H1 (cell line): ENCODE measurements around the gene SPEM3. TPM values are rescaled to one million over a fixed set of nuclear protein-coding genes. Genes with fewer than 3 reads are reported as not detected.

Experiments
- CTCF ChIA-PET: fragments of 300-600 bp; sonication (Branson Sonifier 250); formaldehyde crosslinking; loops from one replicate; lab custom pipeline; 2021; ENCODE audit not compliant: partially characterized antibody; lab: Charles Lee
- POLR2A ChIA-PET: fragments of 300-600 bp; sonication (Branson Sonifier 250); formaldehyde crosslinking; loops from one replicate; lab custom pipeline; 2021; ENCODE audit warnings: inconsistent platforms; ENCODE audit not compliant: partially characterized antibody; lab: Charles Lee
- DNase-seq, 2 experiments: peaks; one replicate each; pipeline versions ENCODE4 v3.0.0 to v3.0.0-alpha.2; 2010 to 2022; ENCODE audit warnings: low spot score in 2 of 2, low read depth in 1 of 2, mixed read lengths in 1 of 2
- FAIRE-seq: peaks from 2 replicates; lab custom pipeline; 2011; peaks lifted over from hg19 to GRCh38; lab: Jason Lieb, UNC
- H2AFZ ChIP-seq: 2 replicates; pipeline ENCODE4 v1.8.1; 2012; ENCODE audit warnings: low read length, inconsistent platforms
- H2AK5ac ChIP-seq: 2 replicates; pipeline ENCODE4 v1.6.1; 2013; ENCODE audit warnings: low read depth, low read length
- H2BK120ac ChIP-seq: replicated peaks from 2 replicates; pipeline ENCODE3; 2013; ENCODE audit warnings: low read depth, low read length, inconsistent platforms
- H2BK12ac ChIP-seq: 2 replicates; pipeline ENCODE4 v1.6.1; 2013; ENCODE audit warnings: low read depth, low read length
- H2BK15ac ChIP-seq: 2 replicates; pipeline ENCODE4 v1.6.1; 2013; ENCODE audit warnings: low read length
- H2BK20ac ChIP-seq: 2 replicates; pipeline ENCODE4 v1.6.1; 2013; ENCODE audit warnings: low read length
- H2BK5ac ChIP-seq: 2 replicates; pipeline ENCODE4 v1.6.1; 2013; ENCODE audit warnings: low read depth, low read length
- H3K14ac ChIP-seq: 2 replicates; pipeline ENCODE4 v1.6.1; 2013; ENCODE audit warnings: inconsistent platforms; ENCODE audit not compliant: insufficient read length
- H3K18ac ChIP-seq: 2 replicates; pipeline ENCODE4 v1.6.1; 2013; ENCODE audit warnings: low read length; ENCODE audit errors: extremely low read depth
- H3K23ac ChIP-seq: 2 replicates; pipeline ENCODE4 v1.6.1; 2013; ENCODE audit warnings: inconsistent platforms; ENCODE audit not compliant: insufficient read length
- H3K23me2 ChIP-seq: 2 replicates; pipeline ENCODE4 v1.6.1; 2013; ENCODE audit warnings: low read depth, low read length
- H3K27ac ChIP-seq: 2 replicates; pipeline ENCODE4 v1.6.1; 2011; ENCODE audit warnings: low read depth, low read length, inconsistent platforms
- H3K27me3 ChIP-seq, 4 experiments: replicated peaks in 1 of 4; 1 replicate in 1 of 4; 2 replicates in 3 of 4; pipeline versions ENCODE4 v1.6.1 to v1.8.1; 2011 to 2013; ENCODE audit warnings: low read length in 3 of 4, mild to moderate bottlenecking in 3 of 4, inconsistent platforms in 2 of 4, mixed read lengths in 2 of 4, moderate library complexity in 1 of 4; ENCODE audit not compliant: control insufficient read depth in 3 of 4, insufficient read depth in 3 of 4; ENCODE audit errors: extremely low read depth in 1 of 4
- H3K36me3 ChIP-seq, 4 experiments: 2 replicates each; pipeline versions ENCODE4 v1.6.1 to v1.8.1; 2011 to 2013; ENCODE audit warnings: mild to moderate bottlenecking in 4 of 4, low read length in 3 of 4, moderate library complexity in 2 of 4, control low read depth in 1 of 4, inconsistent platforms in 1 of 4; ENCODE audit not compliant: insufficient read depth in 4 of 4, control insufficient read depth in 2 of 4
- H3K4ac ChIP-seq: replicated peaks from 2 replicates; pipeline ENCODE3; 2013; ENCODE audit warnings: low read length, low read depth, mixed read lengths, inconsistent platforms; ENCODE audit not compliant: insufficient read length
- H3K4me1 ChIP-seq, 4 experiments: replicated peaks in 1 of 4; 1 replicate in 1 of 4; 2 replicates in 3 of 4; pipeline versions ENCODE4 v1.6.1 to v1.8.1; 2011 to 2013; ENCODE audit warnings: low read length in 3 of 4, inconsistent platforms in 2 of 4, mixed read lengths in 1 of 4; ENCODE audit not compliant: insufficient read depth in 4 of 4, control insufficient read depth in 3 of 4
- H3K4me2 ChIP-seq, 2 experiments: 2 replicates each; pipeline versions ENCODE4 v1.6.1 to v1.8.1; 2011 to 2013; ENCODE audit warnings: low read depth in 2 of 2, low read length in 2 of 2, control low read depth in 1 of 2, inconsistent platforms in 1 of 2, mild to moderate bottlenecking in 1 of 2; ENCODE audit not compliant: insufficient read depth in 1 of 2
- H3K4me3 ChIP-seq, 4 experiments: fragments of 200-600, 300-600 bp in 1 of 4; sonication (generic), shearing (Covaris generic), sonication (Bioruptor Twin) in 1 of 4; 2 replicates each; pipeline versions ENCODE4 v1.5.1 to v1.8.1; 2011 to 2016; ENCODE audit warnings: low read length in 4 of 4, low read depth in 3 of 4, control low read depth in 2 of 4, inconsistent platforms in 2 of 4, mild to moderate bottlenecking in 2 of 4, mixed read lengths in 1 of 4, moderate library complexity in 1 of 4; ENCODE audit not compliant: insufficient read depth in 2 of 4; ENCODE audit errors: extremely low read depth in 1 of 4
- H3K56ac ChIP-seq: replicated peaks from 2 replicates; pipeline ENCODE3; 2013; ENCODE audit warnings: low read depth, mild to moderate bottlenecking, mixed read lengths, low read length, inconsistent platforms; ENCODE audit not compliant: insufficient read length
- H3K79me1 ChIP-seq: 2 replicates; pipeline ENCODE4 v1.6.1; 2013; ENCODE audit warnings: low read depth, low read length, control low read depth
- H3K79me2 ChIP-seq, 2 experiments: 2 replicates each; pipeline versions ENCODE4 v1.6.1 to v1.8.1; 2012 to 2013; ENCODE audit warnings: low read length in 2 of 2, mild to moderate bottlenecking in 2 of 2, inconsistent platforms in 1 of 2; ENCODE audit not compliant: insufficient read depth in 2 of 2, control insufficient read depth in 1 of 2
- H3K9ac ChIP-seq, 4 experiments: replicated peaks in 1 of 4; 1 replicate in 1 of 4; 2 replicates in 3 of 4; pipeline versions ENCODE4 v1.6.1 to v1.8.1; 2011 to 2013; ENCODE audit warnings: low read depth in 3 of 4, low read length in 3 of 4, control low read depth in 2 of 4, mild to moderate bottlenecking in 2 of 4, moderate library complexity in 2 of 4, inconsistent platforms in 1 of 4; ENCODE audit errors: extremely low read depth in 1 of 4
- H3K9me3 ChIP-seq, 2 experiments: 2 replicates each; pipeline versions ENCODE4 v1.6.1 to v1.8.1; 2012 to 2013; ENCODE audit warnings: mild to moderate bottlenecking in 2 of 2, moderate library complexity in 2 of 2, control low read depth in 1 of 2, inconsistent platforms in 1 of 2, low read depth in 1 of 2, low read length in 1 of 2, mixed read lengths in 1 of 2; ENCODE audit not compliant: insufficient read depth in 2 of 2
- H4K20me1 ChIP-seq, 2 experiments: replicated peaks in 1 of 2; 2 replicates each; pipeline versions ENCODE3 to v1.8.1; 2011 to 2013; ENCODE audit warnings: inconsistent platforms in 2 of 2, low read length in 2 of 2, mild to moderate bottlenecking in 1 of 2; ENCODE audit not compliant: insufficient read depth in 2 of 2, control insufficient read depth in 1 of 2
- H4K5ac ChIP-seq: 2 replicates; pipeline ENCODE4 v1.6.1; 2013; ENCODE audit warnings: low read length, low read depth, mixed read lengths, inconsistent platforms; ENCODE audit not compliant: insufficient read length
- H4K8ac ChIP-seq: 2 replicates; pipeline ENCODE4 v1.8.0; 2013; ENCODE audit warnings: mild to moderate bottlenecking, moderate library complexity, low read length, inconsistent platforms; ENCODE audit not compliant: insufficient read depth; ENCODE audit errors: extremely low read depth
- H4K91ac ChIP-seq: replicated peaks from 2 replicates; pipeline ENCODE3; 2013; ENCODE audit warnings: low read length, mixed read lengths, inconsistent platforms; ENCODE audit not compliant: insufficient read length
- ASH2L ChIP-seq: fragments of 200-600, 300-600 bp; sonication (generic); IDR thresholded peaks from one replicate; pipeline ENCODE4 v1.7.1; 2017; ENCODE audit warnings: low read length
- CREB1 ChIP-seq: IDR thresholded peaks from 2 replicates; pipeline ENCODE4 v1.6.1; 2012; ENCODE audit warnings: inconsistent platforms
- YY1 ChIP-seq: IDR thresholded peaks from 2 replicates; pipeline ENCODE4 v1.6.1; 2011; ENCODE audit warnings: low read depth, mild to moderate bottlenecking, low read length
- WGBS, 2 experiments: shearing (Covaris generic) in 1 of 2; methylation state at CpG; one replicate each; pipeline versions ENCODE4 v1.1.6 to v1.1.7; 2013 to 2015; ENCODE audit warnings: low lambda C conversion rate in 2 of 2, mixed read lengths in 2 of 2, inconsistent platforms in 1 of 2, low coverage in 1 of 2, missing lambda C conversion rate in 1 of 2; ENCODE audit not compliant: insufficient replicate concordance in 2 of 2, insufficient coverage in 1 of 2, insufficient read length in 1 of 2; ENCODE audit errors: extremely low coverage in 1 of 2, missing lambda C conversion rate in 1 of 2; 5-methylcytosine and 5-hydroxymethylcytosine counted together
- polyA plus RNA-seq, 7 experiments: library from polyadenylated mRNA; depleted of rRNA in 3 of 7; stranded (reverse) in 5 of 7; unstranded in 2 of 7; fragments of >200 nt in 5 of 7; fragments of 200-250 nt in 2 of 7; gene quantifications; 1 replicate in 5 of 7; 2 replicates in 1 of 7; 4 replicates in 1 of 7; pipeline versions ENCODE4 v1.2.1 to v1.2.3, GENCODE V29; 2011 to 2013; ENCODE audit warnings: missing spikeins in 2 of 7, mixed read lengths in 2 of 7
- total RNA-seq: library from RNA; stranded (reverse); fragmentation: NEBNext Ultra II Directional; extraction: Animal tissue kit (Norgen Biotek cat#: 25700); gene quantifications from 2 replicates; pipeline ENCODE4 v1.2.1, GENCODE V29; 2021

Gene SPEM3
- total and polyA plus RNA-seq, 2 of the 8 experiments (the other 6 are each of a cell fraction or from before 2014, with no cell fraction given) = 0.02 TPM; not detected in 1

GRCh38 chr17:7478276-7479212, 49.9 kb downstream of the SPEM3 start:
- Histone ChIP-seq H3K56ac (peak overlapping the region; percentile 77), H3K79me1 (peaks cover 12% of the 10 kb centered on the region), H2BK120ac (peak overlapping the region; percentile 24), H3K9ac (peak overlapping the region in 3 of 4 experiments; percentile 48 to 65 (median 62); a peak in 6 of 7 replicates), H2BK15ac (peak overlapping the region; percentile 55), H3K23me2 (peaks cover 16% of the 10 kb centered on the region), H2BK5ac (peak overlapping the region; percentile 66; the same call in 1 of the 2 replicates), H3K4ac (peak overlapping the region; percentile 95), H3K23ac (no peak overlapping the region), H4K5ac (peak overlapping the region; percentile 51), H2BK20ac (peak overlapping the region; percentile 15; the same call in 1 of the 2 replicates), H2BK12ac (peak overlapping the region; percentile 82; the same call in 1 of the 2 replicates), H3K27me3 (no peaks in the 10 kb centered on the region; a peak in 1 of 7 replicates), H3K4me1 (peaks cover 2 to 28% (median 21%) of the 10 kb centered on the region in 4 experiments), H3K79me2 (peaks cover 0 to 31% of the 10 kb centered on the region in 2 experiments; a peak in 2 of 4 replicates), H3K27ac (peak overlapping the region; percentile 56), H3K18ac (peak overlapping the region; percentile 71), H3K4me3 (peak overlapping the region; percentile 41 to 94 (median 50)), H4K20me1 (peaks cover 0 to 5% of the 10 kb centered on the region in 2 experiments), H4K8ac (peak overlapping the region; percentile 93), H3K9me3 (no peaks in the 10 kb centered on the region), H3K14ac (no peak overlapping the region), H4K91ac (peak overlapping the region; percentile 42), H2AK5ac (0 out of 2 replicates have a peak overlapping the region, but pooled peaks have one; percentile 16), H2AFZ (no peak overlapping the region), H3K36me3 (no peaks in the 10 kb centered on the region), H3K4me2 (peak overlapping the region; percentile 71 to 97)
- peak; percentile 46; the same call in 1 of the 2 replicates for TF ChIP-seq CREB1
- no peak for TF ChIP-seq YY1
- peak; percentile 47 for TF ChIP-seq ASH2L
- DNase-seq (peak in 1 of 2 experiments; percentile 69), FAIRE-seq (no peak)
- whole genome bisulfite sequencing, 2 experiments = 65% methylated on average over 23 of the region's 40 CpGs; no CpG with 5 or more reads in 1 of the 2 experiments
- POLR2A ChIA-PET = interaction anchor here (0.8 to 14.3 kb wide), 12 partner anchors 8 to 97 kb away, joined by 3 to 339 read pairs (median 5); partner anchors contain the start of genes CHRNB1, FGF11, POLR2A and TMEM102
- CTCF ChIA-PET = interaction anchor here (0.9 to 3.3 kb wide), 6 partner anchors 10 to 42 kb away, joined by 3 to 17 read pairs (median 4); partner anchors contain the start of gene TMEM102
